HG03095 (cell line): ENCODE measurements around the gene EDDM3A.
"Not testable (repeated sequence)": the region's sequence is repeated elsewhere in the genome, so short reads cannot be mapped to it uniquely, and the experiment has no call there.

Source experiments
- ATAC-seq: cut with Tn5 transposase; IDR thresholded peaks from one replicate; pipeline ENCODE4 v1.9.1; 2021; ENCODE audit warnings: moderate library complexity; ENCODE audit not compliant: unreplicated experiment

Gene EDDM3A, protein sequence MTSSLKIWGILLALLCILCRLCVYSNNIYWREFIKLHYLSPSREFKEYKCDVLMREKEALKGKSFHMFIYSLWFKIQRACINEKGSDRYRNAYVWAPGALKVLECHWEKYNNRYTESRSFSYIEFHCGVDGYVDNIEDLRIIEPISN

DNA sequence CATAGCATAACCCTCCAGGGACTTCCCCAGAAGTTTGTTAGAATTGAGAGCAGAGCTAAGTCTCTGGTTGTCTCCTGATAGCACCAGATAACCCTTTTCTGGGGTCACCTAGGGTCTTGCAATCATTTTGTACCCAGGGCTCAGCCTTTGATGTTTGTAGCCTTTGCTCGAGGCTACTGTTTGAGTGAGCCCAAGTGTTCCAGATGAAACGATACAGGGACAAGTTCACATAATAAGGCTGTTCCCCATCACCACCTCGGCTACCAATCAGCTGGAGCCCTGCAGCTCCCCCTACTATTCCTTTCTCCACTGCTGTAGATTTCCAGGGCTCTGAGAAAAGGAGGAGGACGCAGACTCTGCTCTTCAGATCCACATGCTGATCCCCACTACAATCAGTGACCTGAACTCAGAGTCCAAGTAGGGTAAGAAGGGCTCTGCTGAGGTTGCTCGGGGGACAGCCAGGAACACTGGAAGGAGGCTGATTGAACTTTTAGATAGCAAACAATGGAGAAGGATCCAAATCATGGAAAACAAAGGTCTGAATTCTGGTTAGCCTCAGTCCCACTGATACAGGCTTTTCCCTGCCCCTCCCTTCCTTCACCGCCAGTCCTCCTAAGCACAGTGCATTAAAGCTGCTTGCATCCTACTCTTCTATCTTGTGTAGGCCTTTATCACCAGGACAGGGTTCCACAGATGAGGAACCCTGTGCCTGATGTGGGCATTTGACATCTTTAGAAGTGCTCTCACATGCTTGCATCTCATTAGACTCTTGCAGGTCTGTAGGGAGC, at the start of gene EDDM3A:
Gene EDDM3A (plus strand): TSS at position 317 of the 788 bp plus-strand sequence. CDS start 1,694 bp downstream, outside the sequence.
- ATAC-seq: no peak

GRCh38 chr14:20696764-20697163, 48.9 kb upstream of the EDDM3A start:
- ATAC-seq: no peak

DNA sequence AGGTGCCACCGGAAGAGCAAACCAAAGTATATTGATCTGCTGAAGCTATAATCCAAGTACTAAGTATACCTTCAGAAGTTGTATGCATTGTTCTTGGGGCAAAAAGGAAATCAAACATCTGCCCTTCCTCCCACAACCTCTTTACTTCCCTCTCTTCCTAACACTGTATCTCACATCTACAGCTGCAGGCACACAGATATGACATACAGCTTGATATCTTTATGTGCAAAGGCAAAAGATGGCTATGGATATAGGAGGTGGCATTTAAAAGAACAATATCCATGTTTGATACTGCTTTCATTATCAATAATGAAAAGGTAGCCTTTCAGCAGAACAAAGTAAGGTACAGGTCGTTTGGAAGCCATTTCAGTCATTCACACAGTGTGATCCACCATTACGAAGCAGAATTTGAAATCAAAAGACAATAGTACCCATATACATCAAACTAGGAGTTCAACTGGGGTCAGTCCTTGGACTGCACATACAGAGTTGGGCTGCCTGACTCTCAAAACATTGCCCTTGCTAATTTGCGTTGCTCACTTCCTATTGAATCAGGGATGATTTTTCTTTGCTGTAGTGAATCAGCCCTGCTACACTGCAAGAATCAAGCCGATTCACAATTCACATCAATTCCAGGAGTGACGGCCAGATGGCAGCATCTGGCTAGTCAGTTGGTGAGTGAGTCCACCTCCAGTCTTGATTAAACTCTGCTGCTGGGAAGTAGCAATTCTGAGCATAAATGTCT, 48.2 kb upstream of the EDDM3A start:
- no peak for ATAC-seq

DNA sequence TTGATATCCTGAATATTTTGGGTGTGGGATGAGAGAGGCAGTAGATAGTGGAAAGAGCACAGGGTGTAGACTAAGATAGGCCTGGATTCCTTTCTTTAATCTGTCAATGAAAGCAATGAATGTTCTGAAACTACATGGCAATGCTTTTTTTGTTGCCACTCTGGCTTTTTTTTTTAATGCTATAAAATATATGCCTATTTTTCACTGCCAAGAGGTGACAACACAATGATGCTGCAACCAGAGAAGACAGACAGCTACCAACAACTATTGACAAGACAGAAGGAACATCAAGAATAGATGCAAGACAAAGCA, 47.7 kb upstream of the EDDM3A start:
- no peak for ATAC-seq

DNA sequence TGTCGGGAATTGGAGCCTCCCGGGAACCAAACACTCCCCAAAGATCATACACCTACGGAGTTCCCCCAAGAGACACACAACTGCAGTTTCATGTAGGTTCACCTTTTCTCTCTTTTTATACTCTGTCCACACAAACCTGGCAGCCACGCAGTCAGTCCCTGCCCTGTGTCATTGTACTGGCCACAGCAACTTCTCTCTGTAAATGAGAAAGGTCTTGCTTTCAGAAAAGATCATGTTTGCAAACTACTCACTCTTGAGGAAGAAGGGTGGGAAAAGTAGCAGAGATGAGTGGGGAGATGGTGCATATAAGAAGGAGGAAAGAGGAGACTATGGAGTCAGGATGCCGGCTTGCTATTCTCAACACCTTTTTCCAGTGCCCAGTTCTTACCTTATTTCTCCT, 46.8 kb upstream of the EDDM3A start:
- no peak for ATAC-seq

DNA sequence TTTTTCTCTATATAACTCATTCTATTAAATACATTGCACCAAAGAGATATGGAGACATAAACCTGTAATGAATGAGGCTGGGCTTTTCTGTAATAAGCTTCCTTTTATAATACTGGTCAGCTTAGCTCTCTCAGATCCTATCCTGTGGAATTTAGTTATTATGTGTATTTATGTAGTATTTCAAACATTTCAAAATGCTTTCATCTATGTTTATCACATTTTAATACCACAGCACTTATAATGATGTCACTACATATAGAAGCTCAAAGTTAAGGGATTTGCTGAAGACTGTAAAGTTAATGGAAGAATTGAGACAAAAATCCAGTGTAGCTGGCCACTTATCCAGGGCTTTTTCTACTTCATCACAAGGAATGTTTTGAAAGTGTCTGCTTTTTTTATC, 45.8 kb upstream of the EDDM3A start:
- no peak for ATAC-seq

GRCh38 chr14:20700965-20701364, 44.7 kb upstream of the EDDM3A start:
- ATAC-seq: not testable (repeated sequence)

DNA sequence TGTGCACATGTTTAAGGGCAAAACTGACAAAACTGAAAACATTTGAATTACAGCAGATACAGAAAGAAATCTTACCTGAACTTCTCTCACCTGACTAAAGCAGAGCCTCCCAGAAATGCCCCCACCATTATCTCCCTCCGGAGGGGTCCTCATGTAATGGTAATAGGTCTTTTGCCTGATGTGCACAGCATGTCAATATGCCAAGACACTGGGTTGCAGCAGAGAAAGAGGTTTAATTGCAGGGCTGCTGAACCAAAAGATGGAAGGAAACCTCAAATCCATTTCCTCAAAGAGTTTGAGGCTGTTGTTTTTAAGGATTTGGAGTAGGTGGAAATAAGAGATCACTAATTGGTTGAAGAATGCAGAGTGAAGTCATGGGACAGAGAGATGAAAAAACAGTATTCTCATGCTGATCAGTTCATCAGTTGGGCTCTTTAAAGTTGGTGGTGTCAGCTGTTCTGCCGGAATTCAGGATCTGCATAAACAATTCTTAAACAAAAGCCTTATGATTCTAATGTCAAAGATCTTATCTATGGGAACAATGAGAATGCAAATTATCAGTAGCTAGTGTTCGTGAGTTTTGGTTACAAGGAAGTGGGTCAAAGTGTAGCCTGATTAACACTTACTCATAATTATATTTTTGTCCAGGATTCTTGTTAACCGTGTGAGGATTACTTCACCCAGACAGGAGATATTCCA, 38.9 kb upstream of the EDDM3A start:
- no peak for ATAC-seq

GRCh38 chr14:20707622-20708021, 38.1 kb upstream of the EDDM3A start:
- no peak for ATAC-seq

DNA sequence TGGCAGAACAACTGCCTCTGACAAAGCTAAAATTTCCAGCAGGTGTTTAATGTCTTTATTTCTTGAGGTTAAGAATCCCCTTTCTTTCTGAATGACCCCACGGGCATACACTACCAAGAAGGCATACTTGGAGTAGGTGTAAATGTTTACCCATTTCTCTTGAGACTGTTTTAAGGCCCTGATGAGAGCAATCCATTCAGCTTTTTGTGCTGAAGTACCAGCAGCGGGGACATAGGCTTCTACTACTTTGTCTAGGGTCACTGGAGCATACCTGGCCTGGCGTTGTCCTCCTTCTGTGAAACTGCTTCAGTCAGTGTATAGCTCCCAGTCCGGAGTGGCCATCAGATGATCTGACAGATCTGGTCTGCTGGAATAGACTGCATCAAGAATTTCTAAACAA, 34.4 kb upstream of the EDDM3A start:
- no peak for ATAC-seq

DNA sequence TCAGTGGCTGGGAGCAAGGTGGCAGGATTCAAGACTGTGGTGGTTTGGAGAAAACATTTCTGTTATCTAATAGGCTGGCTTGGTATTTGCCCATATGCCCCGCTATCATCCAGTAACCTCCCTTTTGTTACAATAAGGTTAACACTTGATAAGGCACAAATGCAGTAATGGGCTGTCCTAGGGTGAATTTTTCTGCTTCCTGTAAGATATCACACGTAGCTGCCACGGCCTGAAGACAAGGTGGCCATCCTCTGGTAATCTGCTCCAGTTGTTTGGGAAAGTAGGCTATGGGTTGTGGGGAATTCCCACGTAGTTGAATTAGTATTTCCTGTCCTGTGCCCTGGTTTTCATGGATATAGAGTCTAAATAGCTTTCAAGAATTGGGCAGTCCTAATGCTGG, 34.0 kb upstream of the EDDM3A start:
- no peak for ATAC-seq

- ATAC-seq: no peak
These were observed 32.8 kb upstream of the EDDM3A start for GRCh38 chr14:20712904-20713303.

DNA sequence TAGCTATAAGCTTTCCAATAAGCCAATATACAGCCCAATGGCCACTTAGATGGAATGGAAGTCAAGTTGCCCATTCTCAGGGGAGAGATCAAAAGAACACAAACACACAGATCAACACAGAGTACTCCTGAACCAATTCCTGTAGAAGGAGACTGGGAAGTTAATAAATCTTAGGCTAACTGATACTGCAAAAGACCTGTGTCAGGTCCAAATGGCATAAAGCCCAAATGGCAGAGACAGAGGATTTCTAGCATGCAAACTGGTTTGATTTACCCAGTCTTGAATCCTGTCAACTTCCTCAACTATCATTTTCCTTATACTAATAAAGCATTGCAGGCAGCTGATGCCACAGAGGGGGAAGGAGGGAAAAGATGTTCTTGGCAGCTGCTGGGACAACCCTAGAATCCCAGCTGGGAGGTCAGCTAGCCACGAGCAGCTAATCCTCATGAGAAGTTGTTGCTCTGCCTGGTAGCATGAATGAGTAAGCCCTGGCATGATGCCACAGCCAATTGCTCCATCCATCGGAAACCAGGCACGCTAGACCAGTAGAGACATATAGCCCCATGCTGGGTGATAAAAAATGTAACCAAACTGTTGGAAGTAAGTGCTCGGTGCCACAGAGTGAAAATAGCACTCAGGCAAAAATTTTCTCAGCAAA, 31.0 kb upstream of the EDDM3A start:
- no peak for ATAC-seq

DNA sequence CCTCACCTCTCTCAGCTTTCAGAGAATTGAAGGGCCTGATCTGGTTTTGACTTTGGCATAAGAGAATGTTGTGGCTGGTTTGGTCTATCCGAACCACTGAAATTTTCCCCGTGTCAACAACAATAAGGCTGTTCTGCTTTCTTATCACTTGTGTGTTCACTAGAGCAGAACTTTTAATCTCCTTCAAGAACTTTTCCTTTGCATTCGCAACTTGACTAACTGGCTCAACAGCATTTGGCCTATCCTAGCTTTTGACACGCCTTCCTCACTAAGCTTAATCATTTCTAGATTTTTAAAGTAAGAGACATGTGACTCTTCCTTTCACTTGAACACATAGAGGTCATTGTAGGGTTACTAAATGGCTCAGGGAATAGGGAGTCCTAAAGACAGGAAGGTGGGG, 25.9 kb upstream of the EDDM3A start:
- ATAC-seq: no peak

GRCh38 chr14:20720741-20721140, 24.9 kb upstream of the EDDM3A start:
- no peak for ATAC-seq

- no peak for ATAC-seq
These were observed 23.7 kb upstream of the EDDM3A start for GRCh38 chr14:20722016-20722415.

GRCh38 chr14:20723488-20723887, 22.2 kb upstream of the EDDM3A start:
- ATAC-seq: no peak

GRCh38 chr14:20726121-20726520, 19.6 kb upstream of the EDDM3A start:
- ATAC-seq: not testable (repeated sequence)

- ATAC-seq: no peak
These were observed 19.2 kb upstream of the EDDM3A start for GRCh38 chr14:20726531-20726930.

DNA sequence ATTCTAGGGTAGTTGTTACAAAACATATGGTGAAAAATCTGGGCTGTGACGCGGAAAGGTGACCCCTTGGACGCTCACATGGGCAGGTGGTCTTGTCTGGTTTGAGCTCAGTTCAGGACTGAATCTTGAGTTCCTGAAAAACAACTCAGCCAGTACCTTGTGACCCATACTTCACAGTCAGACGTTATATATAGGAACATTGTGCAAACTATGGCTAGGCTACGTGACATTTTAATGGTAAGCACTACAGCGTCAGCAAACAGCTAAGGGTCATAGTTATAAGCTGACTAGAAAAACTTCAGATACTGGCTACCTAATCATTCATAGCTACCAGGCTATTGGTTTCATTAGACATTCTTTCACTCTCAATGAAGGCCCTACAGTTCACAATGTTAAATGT, 14.8 kb upstream of the EDDM3A start:
- ATAC-seq: no peak

DNA sequence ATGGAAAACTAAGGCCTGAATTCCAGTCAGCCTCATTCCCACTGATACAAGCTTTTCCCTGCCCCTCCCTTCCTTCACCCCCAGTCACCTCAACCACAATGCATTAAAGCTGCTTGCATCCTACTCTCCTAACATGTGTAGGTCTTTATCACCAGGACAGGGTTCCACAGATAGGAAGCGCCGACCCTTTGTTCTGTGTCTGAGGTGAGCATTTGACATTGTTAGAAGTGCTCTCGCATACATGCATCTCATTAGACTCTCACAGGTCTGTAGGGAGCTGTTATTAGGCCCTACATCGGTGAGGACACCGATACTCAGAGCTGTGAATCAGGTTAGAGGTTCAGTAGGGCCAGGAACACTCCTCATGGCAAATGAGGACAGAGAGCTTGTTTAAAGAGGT, 13.2 kb upstream of the EDDM3A start:
- no peak for ATAC-seq
